ENCODE measurements around the gene SAMD15.
A peak's percentile ranks its signal among the peaks of the same experiment; 100 is the strongest.
"Not testable (repeated sequence)": the region's sequence is repeated elsewhere in the genome, so short reads cannot be mapped to it uniquely, and the experiment has no call there.

SAMD15 gene

DNA sequence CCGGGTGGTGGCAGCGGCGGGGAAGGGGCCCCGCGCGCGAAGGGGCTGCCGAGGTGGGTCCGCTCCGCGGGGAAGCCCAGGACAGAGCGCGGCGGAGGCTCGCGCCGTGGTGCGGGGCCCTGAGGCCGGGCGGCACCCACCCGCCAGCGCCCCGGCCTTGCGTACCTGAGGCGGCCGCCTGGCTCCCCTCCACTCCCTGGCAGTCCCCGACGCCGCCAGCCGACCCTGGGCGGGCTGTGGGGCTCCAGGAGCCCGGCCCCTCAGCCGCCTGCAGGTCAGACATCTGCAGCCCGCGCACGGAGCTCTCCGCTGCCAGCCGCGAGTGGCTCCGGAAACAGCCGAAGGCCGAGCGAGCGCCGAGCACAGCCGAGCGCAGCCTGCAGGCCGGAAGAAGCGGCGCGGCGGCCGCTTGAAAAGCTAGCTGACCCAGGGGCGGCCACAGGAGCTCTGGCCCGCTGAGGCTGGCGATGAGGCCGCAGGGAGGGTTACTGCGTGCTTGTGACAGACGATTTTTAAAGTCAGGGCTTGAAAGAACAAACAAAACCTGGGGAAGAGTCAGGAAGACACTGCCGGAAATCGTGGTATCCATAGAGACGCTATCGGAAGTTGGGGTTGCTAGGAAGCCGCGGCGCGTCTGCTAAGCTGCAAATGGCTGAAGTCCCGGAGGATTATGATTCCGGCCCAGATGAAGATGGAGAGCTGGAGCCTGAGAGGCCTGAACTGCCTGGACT lies at the start of gene SAMD15, which contains the start of gene TMED8:
Gene SAMD15 (plus strand): TSS at position 609 of the 731 bp plus-strand sequence. CDS start 40 bp downstream, at position 649.
Gene TMED8 (minus strand): TSS at position 324 of the 731 bp plus-strand sequence. CDS start 41 bp downstream, at position 283.
- peak; percentile 90 for DNase-seq (ENCODE audit: low read depth, low spot score)

- DNase-seq (ENCODE audit: low read depth, low spot score), result no peak
These were observed 47.3 kb upstream of the SAMD15 start for GRCh38 chr14:77329872-77330271.

DNA sequence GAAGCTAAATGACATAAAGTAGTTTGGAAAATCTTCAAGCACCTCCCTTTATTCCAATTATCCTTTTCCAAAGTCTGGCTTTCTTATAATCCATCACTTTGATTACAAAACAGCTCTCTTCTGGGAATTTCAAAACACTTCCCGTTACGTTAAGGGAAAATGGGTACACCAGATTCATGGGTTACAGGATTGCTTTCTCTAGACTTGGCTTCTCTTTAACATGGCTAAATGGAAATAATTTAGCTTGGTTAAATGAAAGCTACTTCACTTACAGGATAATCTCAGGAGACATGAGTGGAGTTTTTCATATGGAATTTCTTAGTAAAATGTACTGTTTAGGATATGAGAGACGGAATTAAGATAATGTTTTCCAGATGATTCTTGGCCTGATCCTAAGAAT lies 41.6 kb upstream of the SAMD15 start:
- no peak for DNase-seq (ENCODE audit: low read depth, low spot score)

GRCh38 chr14:77337255-77337654 lies 39.9 kb upstream of the SAMD15 start:
- DNase-seq (ENCODE audit: low read depth, low spot score), result not testable (repeated sequence)

DNA sequence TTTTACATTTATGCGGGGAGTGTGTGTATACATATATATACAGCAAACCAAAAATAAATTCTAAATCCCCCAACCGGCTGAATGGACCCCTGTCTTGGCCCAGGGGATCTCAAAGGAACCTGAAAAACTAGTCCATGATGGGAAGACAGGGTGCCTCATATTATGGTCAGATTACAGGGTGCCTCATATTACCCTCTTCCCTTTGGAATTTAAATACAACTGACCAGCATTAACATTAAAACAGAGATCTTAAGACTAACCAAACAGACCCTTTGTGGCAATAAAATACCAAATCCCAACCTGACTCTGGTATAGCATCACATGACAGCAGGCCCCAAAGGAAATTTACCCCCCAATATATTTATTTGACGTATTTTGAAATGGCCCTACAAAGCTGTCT lies 39.3 kb upstream of the SAMD15 start:
- no peak for DNase-seq (ENCODE audit: low read depth, low spot score)

DNA sequence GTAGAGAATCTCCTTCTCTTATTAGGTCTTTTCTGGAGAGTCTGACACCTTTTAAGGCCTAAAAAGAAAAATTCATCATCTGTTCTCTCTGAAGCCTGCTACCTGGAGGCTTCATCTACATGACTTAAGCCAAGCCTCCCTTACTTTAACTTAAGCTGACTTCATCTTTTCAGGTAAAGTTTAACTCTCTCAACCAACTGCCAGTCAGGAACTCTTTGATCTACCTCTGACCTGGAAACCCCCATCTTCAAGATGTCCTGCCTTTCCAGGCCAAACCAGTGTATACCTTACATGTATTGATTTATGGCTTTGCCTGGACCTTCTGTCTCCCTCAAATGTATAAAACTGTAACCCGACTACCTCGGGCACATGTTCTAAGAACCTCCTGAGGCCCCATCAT lies 38.9 kb upstream of the SAMD15 start:
- DNase-seq (ENCODE audit: low read depth, low spot score), result no peak

DNA sequence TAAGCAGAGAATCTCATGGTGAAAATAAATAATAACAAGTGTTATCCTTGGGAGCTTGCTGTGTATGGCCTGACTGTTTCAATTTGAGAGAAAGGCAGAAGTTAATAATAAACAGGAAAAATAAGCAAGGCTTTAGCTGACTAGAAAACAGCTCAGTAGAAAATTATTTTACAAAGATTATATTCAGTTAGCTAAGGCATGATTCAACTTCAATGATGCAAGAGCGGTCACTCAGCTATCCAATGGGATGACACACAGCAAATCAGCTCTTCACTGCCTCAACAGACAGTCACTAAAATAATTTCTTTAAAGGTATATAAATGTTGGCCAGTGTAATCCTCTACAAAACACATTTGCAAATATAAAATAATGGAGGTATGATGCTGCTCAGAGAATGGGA lies 37.8 kb upstream of the SAMD15 start:
- no peak for DNase-seq (ENCODE audit: low read depth, low spot score)

DNA sequence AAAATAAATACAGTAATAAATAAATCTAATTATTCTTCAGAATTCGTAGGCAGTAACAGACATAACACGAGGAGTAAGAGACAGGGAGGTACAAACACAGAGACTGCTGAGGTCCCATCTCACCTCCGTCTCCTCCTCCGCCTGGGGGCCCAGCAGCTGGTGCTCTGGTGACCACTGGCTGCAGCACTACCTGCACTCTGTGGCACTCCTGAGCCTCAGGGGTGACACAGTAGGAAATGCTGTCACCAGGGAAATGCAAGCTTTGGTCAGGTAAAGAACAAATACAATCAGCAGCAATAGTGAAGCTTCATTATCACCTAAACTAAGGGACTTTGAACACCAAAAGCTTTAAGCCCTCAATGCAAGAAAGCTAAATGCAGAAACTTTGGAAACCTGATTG lies 36.8 kb upstream of the SAMD15 start:
- DNase-seq (ENCODE audit: low read depth, low spot score), result no peak

GRCh38 chr14:77342726-77343397 lies 34.3 kb upstream of the SAMD15 start:
- DNase-seq (ENCODE audit: low read depth, low spot score), result peak; percentile 32

DNA sequence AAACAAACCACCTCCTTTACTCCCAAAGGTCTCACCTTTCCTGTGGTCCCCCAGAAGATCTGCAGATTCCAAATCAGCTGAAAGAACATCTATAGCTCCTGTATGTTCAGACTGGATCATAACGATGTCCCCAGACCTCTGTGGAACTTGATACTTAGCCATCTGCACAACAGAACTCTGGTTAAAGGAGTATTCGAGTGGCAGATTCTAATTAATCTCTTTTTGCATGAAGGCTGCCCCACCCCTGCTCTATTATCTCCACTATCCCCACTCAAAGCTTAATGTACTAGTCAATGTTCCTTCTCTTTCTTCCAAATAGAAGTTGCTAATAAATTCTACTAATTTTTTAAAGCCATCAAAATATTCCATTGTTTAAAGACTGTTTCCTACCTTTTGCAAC lies 33.5 kb upstream of the SAMD15 start:
- no peak for DNase-seq (ENCODE audit: low read depth, low spot score)

- no peak for DNase-seq (ENCODE audit: low read depth, low spot score)
These were observed 32.7 kb upstream of the SAMD15 start for GRCh38 chr14:77344377-77344996.

DNA sequence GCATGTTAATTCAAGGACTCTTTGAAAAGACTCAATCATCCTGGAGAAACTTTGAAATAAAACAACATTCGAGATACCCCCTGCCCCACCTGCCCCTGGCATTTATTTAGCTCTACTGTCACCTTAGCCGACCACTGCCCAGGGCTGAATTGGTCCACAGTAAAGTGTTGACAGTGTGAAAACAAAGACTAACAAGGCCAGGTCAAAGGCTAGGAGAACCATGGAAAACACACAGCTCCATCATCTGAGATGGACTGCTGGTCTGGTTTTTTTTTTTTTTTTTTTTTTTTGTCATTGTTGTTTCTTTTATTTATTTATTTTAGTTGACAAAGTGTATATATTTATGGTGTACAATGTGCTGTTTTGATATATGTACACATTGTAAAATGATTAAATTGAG lies 30.7 kb upstream of the SAMD15 start:
- DNase-seq (ENCODE audit: low read depth, low spot score), result no peak

- DNase-seq (ENCODE audit: low read depth, low spot score), result no peak
These were observed 29.4 kb upstream of the SAMD15 start for GRCh38 chr14:77347751-77348150.

- no peak for DNase-seq (ENCODE audit: low read depth, low spot score)
These were observed 23.6 kb upstream of the SAMD15 start for GRCh38 chr14:77353469-77354141.

GRCh38 chr14:77355811-77356210 lies 21.4 kb upstream of the SAMD15 start:
- DNase-seq (ENCODE audit: low read depth, low spot score), result no peak

GRCh38 chr14:77356899-77357298 lies 20.3 kb upstream of the SAMD15 start:
- no peak for DNase-seq (ENCODE audit: low read depth, low spot score)

DNA sequence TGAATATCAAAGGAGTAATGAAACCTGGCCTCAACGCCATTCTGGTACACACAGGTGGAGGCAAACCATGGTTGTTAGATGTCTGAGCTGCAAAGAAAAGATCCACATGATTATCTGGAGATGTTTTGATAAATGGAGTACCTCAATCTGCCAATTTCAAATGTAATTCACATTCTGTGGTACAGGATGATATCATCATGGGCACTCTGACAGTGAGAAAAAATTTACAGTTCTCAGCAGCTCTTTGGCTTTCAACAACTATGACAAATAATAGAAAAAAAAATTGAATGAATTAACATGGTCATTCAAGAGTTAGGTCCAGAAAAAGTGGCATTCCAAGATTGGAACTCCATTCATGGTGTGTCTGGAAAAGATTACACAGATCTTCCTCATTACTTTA lies 17.6 kb upstream of the SAMD15 start:
- DNase-seq (ENCODE audit: low read depth, low spot score), result no peak

- DNase-seq (ENCODE audit: low read depth, low spot score), result no peak
These were observed 13.0 kb upstream of the SAMD15 start for GRCh38 chr14:77364146-77364545.

- no peak for DNase-seq (ENCODE audit: low read depth, low spot score)
These were observed 7.9 kb upstream of the SAMD15 start for GRCh38 chr14:77369285-77369684.

DNA sequence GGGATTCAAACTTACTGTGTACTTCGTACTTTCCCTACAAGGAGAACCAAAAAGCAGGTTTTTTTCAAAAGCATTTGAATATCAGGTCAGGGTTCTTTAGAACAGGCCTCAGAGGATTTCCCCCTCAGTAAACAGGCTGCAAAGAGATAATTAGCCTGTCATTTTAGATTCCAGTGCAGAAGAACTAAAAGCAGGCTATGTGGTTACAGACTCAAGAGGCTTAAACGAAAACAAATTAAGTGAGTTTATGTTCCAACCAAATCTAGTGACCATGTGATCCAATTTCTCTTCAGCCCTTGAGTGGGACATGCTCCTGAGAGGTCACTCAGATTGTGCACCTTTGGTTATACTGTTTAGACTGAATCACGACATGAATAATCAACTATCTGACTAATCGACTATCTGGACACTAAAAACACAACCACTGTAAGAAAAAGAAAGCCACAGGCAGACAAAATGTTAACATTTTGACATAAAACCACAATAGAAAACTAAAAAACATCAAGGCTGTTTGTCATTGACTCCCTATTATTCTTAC lies 4.8 kb upstream of the SAMD15 start:
- peak; percentile 21 for DNase-seq (ENCODE audit: low read depth, low spot score)

DNA sequence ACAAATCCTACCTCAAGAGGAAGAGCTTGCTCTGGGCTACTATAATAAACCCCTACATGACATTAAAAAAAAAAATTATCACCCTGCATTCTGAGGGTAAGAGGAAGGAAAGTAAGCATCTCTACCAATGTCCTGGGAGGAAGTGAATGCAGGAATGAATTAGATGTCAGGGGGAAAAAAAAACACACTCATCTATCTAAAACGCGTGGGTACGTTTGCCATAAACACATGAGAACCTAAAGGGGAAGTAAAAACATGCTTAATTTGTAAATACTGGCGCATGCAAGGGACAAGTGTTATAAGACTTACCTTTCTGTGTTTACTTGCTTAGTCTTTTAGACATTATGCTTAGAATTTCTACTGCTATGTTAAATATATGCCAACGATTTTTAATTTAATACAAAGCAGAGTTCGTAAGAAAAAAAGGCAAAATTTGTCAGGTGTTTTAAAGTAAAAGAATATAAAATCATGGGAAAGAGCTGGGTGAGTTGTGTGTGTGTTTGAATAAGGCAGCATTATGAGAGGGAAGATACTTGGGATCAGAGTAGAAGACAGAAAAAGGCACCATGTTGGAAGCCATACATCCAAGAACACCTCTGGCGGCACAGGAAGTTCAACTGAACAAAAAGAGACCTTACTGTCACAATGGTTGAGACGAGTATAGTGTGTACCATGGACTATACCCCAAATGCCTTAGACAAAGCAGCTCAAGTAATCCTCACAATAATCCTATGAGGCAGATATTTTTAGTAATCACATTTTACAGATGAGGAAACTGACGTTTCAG lies 1.8 kb upstream of the SAMD15 start:
- no peak for DNase-seq (ENCODE audit: low read depth, low spot score)

Measured in ELF-1 (cell line).